Measurements from ENCODE around the gene SMARCB1. TPM values are rescaled to one million over a fixed set of nuclear protein-coding genes. Genes with fewer than 3 reads are reported as not detected.

Gene SMARCB1
- polyA plus RNA-seq, 1 of the 3 experiments (the other 2 are of a cell fraction) = 215 TPM

GRCh38 chr22:23756891-23757290 lies 29.9 kb upstream of the SMARCB1 start:
- Histone ChIP-seq H3K27ac (ENCODE audit: low read depth in 2 of 2, low read length in 1 of 2) (no peak overlapping the region), H3K9me2 (no peaks in the 10 kb centered on the region), H3F3A (replicated peaks; ENCODE audit: insufficient read depth) (no peaks in the 10 kb centered on the region), H4K20me1 (ENCODE audit: insufficient read depth) (no peaks in the 10 kb centered on the region), H3K79me2 (ENCODE audit: insufficient read depth) (no peaks in the 10 kb centered on the region), H2AFZ (ENCODE audit: low read depth) (no peak overlapping the region), H3K36me3 (replicated peaks in 1 of 2; ENCODE audit: control insufficient read depth in 1 of 2, insufficient read depth in 2 of 2, low read length in 1 of 2) (no peaks in the 10 kb centered on the region), H3K9ac (no peak overlapping the region), H3K27me3 (ENCODE audit: insufficient read depth) (no peaks in the 10 kb centered on the region), H3K4me1 (ENCODE audit: control insufficient read depth in 1 of 2, insufficient read depth in 2 of 2, low read depth in 1 of 2, low read length in 1 of 2) (no peaks in the 10 kb centered on the region), H3K4me2 (no peak overlapping the region), H3K4me3 (ENCODE audit: low read depth in 2 of 2, low read length in 1 of 2) (no peak overlapping the region), H3K9me3 (no peaks in the 10 kb centered on the region)
- no peak for DNase-seq
- WGBS (ENCODE audit: low lambda C conversion rate) = 71% methylated on average over 4 of the region's 4 CpGs
- CTCF ChIA-PET = interaction anchor here (0.6 to 3.7 kb wide), 3 partner anchors 11 to 354 kb away, joined by 3 to 24 read pairs (median 8); partner anchors contain the start of gene CHCHD10
- TF ChIP-seq IRF3 (IDR thresholded peaks at IDR 0.05; ENCODE audit: low read depth, low read length) = no peak
- TF ChIP-seq RCOR1 (IDR thresholded peaks at IDR 0.05; ENCODE audit: low read length) = no peak
- TF ChIP-seq RFX5 (IDR thresholded peaks at IDR 0.05; ENCODE audit: low read length) = no peak
- TF ChIP-seq MAX (IDR thresholded peaks at IDR 0.05; ENCODE audit: low read depth) = no peak
- TF ChIP-seq CHD2 (IDR thresholded peaks at IDR 0.05; ENCODE audit: low read length, partially characterized antibody) = no peak
- no peak for TF ChIP-seq YY1 (IDR thresholded peaks at IDR 0.05; ENCODE audit: low read depth)
- no peak for TF ChIP-seq GATA2 (CRISPR knock-in tag; IDR thresholded peaks at IDR 0.05)
- TF ChIP-seq REST (IDR thresholded peaks at IDR 0.05; ENCODE audit: low read depth, low read length) = no peak
- TF ChIP-seq RAD21 (IDR thresholded peaks at IDR 0.05; ENCODE audit: low read length) = no peak
- no peak for TF ChIP-seq ZBTB33 (IDR thresholded peaks at IDR 0.05; ENCODE audit: borderline replicate concordance, low read depth)
- TF ChIP-seq FOSL2 (IDR thresholded peaks at IDR 0.05; ENCODE audit: borderline replicate concordance, low read depth) = no peak
- no peak for TF ChIP-seq MXI1 (IDR thresholded peaks at IDR 0.05; ENCODE audit: low read depth, low read length)
- no peak for TF ChIP-seq RXRA (IDR thresholded peaks at IDR 0.05; ENCODE audit: borderline replicate concordance, low read depth)
- TF ChIP-seq TAF1 (IDR thresholded peaks at IDR 0.05; ENCODE audit: borderline replicate concordance, low read depth, low read length) = no peak
- TF ChIP-seq PBX3 (IDR thresholded peaks at IDR 0.05) = no peak
- no peak for TF ChIP-seq NFIC (IDR thresholded peaks at IDR 0.05; ENCODE audit: borderline replicate concordance)
- no peak for TF ChIP-seq GABPA (IDR thresholded peaks at IDR 0.05; ENCODE audit: low read depth)
- no peak for TF ChIP-seq USF2 (IDR thresholded peaks at IDR 0.05; ENCODE audit: borderline replicate concordance, low read depth, low read length)
- no peak for TF ChIP-seq CTCF (IDR thresholded peaks at IDR 0.05)
- TF ChIP-seq NRF1 (IDR thresholded peaks at IDR 0.05; ENCODE audit: low read depth, low read length) = no peak
- POLR2A ChIA-PET = no interaction called here

All from SK-N-SH (cell line).